Natural killer cell (primary cell): ENCODE results near the gene UBXN11. TPM values are rescaled to one million over a fixed set of nuclear protein-coding genes. Genes with fewer than 3 reads are reported as not detected.

ENCODE experiments used
- ATAC-seq, 3 donors: fragments of 150-1000 bp in 2 of 3; fragments of 200-7000 bp in 1 of 3; cut with Tn5 transposase; 1 replicate in 1 of 3; 2 replicates in 2 of 3; pipeline ENCODE4 v1.10.0; 2021; ENCODE audit warnings: mild to moderate bottlenecking in 2 of 3, moderate library complexity in 2 of 3
- DNase-seq, 2 donors: peaks; one replicate each; pipeline versions ENCODE4 v3.0.0 to v3.0.0-alpha.2; 2013 to 2021; ENCODE audit warnings: mixed read lengths in 1 of 2
- H3K27ac ChIP-seq: one replicate; pipeline ENCODE4 v1.5.1; 2013; ENCODE audit warnings: mild to moderate bottlenecking, low read length
- H3K27me3 ChIP-seq: one replicate; pipeline ENCODE4 v1.6.1; 2013; ENCODE audit warnings: low read length; ENCODE audit not compliant: control insufficient read depth, insufficient read depth
- H3K36me3 ChIP-seq: one replicate; pipeline ENCODE4 v1.6.1; 2013; ENCODE audit warnings: low read length; ENCODE audit not compliant: control insufficient read depth, insufficient read depth
- H3K4me1 ChIP-seq: one replicate; pipeline ENCODE4 v1.6.1; 2013; ENCODE audit warnings: low read length; ENCODE audit not compliant: control insufficient read depth, insufficient read depth
- H3K4me3 ChIP-seq: one replicate; pipeline ENCODE4 v1.5.1; 2013; ENCODE audit warnings: low read length
- H3K9me3 ChIP-seq: one replicate; pipeline ENCODE4 v1.6.1; 2013; ENCODE audit warnings: low read length; ENCODE audit not compliant: control insufficient read depth, insufficient read depth
- H3K27ac Mint-ChIP-seq, 2 donors: one replicate each; pipeline ENCODE4 v1.8.0; 2022; ENCODE audit warnings: mild to moderate bottlenecking in 2 of 2, mixed read lengths in 2 of 2, moderate library complexity in 1 of 2
- H3K27me3 Mint-ChIP-seq, 2 donors: one replicate each; pipeline ENCODE4 v1.8.0; 2022; ENCODE audit warnings: low read depth in 2 of 2, mixed read lengths in 2 of 2
- H3K36me3 Mint-ChIP-seq: one replicate; pipeline ENCODE4 v1.8.0; 2022; ENCODE audit warnings: mixed read lengths
- H3K4me1 Mint-ChIP-seq, 2 donors: one replicate each; pipeline ENCODE4 v1.8.0; 2022; ENCODE audit warnings: mixed read lengths in 2 of 2
- H3K4me3 Mint-ChIP-seq: one replicate; pipeline ENCODE4 v1.8.0; 2022; ENCODE audit warnings: mild to moderate bottlenecking, moderate library complexity, mixed read lengths
- H3K9me3 Mint-ChIP-seq, 2 donors: one replicate each; pipeline ENCODE4 v1.8.0; 2022; ENCODE audit warnings: mixed read lengths in 2 of 2
- CTCF ChIP-seq: fragments of 200-600 bp; IDR thresholded peaks from one replicate; pipeline ENCODE4 v1.8.0; 2022; ENCODE audit warnings: antibody characterized with exemption
- WGBS: methylation state at CpG from one replicate; pipeline ENCODE4 v1.1.7; 2013; ENCODE audit warnings: missing lambda C conversion rate; ENCODE audit not compliant: insufficient coverage; 5-methylcytosine and 5-hydroxymethylcytosine counted together
- intact Hi-C: fragments of 100-400 bp; cut with micrococcal nuclease; formaldehyde crosslinking; loops from one replicate; pipeline ENCODE4 v1.14.2; 2022
- total RNA-seq, 4 donors: library from RNA; stranded (reverse); fragments of 120-200 nt in 1 of 4; gene quantifications; one replicate each; pipeline versions ENCODE4 v1.2.3 to v1.2.4, GENCODE V29; 2013 to 2022

UBXN11 gene
- total RNA-seq, 3 donors from 2014 or later (not counting 1 experiment from before 2014, with no cell fraction given): 22.7 to 32.0 (median 31.7) TPM

DNA sequence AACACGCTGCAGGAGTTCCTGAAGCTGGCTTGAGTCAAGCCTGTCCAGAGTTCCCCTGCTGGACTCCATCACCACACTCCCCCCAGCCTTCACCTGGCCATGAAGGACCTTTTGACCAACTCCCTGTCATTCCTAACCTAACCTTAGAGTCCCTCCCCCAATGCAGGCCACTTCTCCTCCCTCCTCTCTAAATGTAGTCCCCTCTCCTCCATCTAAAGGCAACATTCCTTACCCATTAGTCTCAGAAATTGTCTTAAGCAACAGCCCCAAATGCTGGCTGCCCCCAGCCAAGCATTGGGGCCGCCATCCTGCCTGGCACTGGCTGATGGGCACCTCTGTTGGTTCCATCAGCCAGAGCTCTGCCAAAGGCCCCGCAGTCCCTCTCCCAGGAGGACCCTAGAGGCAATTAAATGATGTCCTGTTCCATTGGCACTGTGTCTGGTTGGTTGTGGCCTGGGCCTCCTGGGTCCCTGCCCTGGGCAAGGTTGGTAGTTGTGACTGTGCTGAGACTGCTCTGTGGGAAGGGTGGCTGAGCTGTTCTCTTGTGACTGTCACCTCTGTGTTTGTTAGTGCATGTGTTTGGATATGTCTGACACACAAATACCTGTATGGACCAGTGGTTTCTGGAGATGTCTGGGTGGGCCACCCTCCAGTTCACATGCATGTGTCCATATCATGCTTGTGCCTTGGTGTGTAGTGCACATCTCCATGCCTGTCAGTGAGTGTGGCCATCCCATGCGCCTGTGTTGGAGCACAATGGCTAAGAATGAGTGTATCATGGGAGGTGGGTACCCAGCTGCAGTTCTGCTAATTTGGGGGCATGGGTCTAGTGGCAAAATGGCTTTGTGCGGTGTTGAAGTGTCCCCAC is 25.1 kb downstream of the UBXN11 start:
- no peaks in the 10 kb centered on the region for H3K9me3 Mint-ChIP-seq
- H3K4me3 Mint-ChIP-seq: peak overlapping the region; percentile 93
- TF ChIP-seq CTCF: no peak
- peaks cover 73 to 90% of the 10 kb centered on the region in 2 donors for H3K4me1 Mint-ChIP-seq
- intact Hi-C loops: no loop called here
- Histone ChIP-seq H3K36me3 (peaks cover 32% of the 10 kb centered on the region), H3K27ac (peak overlapping the region; percentile 51), H3K4me3 (peak overlapping the region; percentile 3), H3K9me3 (no peaks in the 10 kb centered on the region), H3K4me1 (peaks cover 97% of the 10 kb centered on the region), H3K27me3 (no peaks in the 10 kb centered on the region)
- no peaks in the 10 kb centered on the region for H3K27me3 Mint-ChIP-seq
- DNase-seq: peak in 1 of 2 donors; percentile 35
- H3K27ac Mint-ChIP-seq: peak overlapping the region; percentile 82 to 86
- H3K36me3 Mint-ChIP-seq: no peaks in the 10 kb centered on the region
- ATAC-seq: no peak
- WGBS: 91% methylated on average over 5 of the region's 5 CpGs

- peaks cover 80 to 90% of the 10 kb centered on the region in 2 donors for H3K4me1 Mint-ChIP-seq
- intact Hi-C loops: no loop called here
- peak overlapping the region; percentile 82 to 86 for H3K27ac Mint-ChIP-seq
- no peak for TF ChIP-seq CTCF
- peak overlapping the region; percentile 82 for H3K27ac ChIP-seq
- H3K4me1 ChIP-seq: peaks cover 97% of the 10 kb centered on the region
- peak overlapping the region; percentile 88 for H3K4me3 ChIP-seq
- H3K36me3 ChIP-seq: peaks cover 32% of the 10 kb centered on the region
- H3K9me3 ChIP-seq: no peaks in the 10 kb centered on the region
- H3K4me3 Mint-ChIP-seq: peak overlapping the region; percentile 93
- no peaks in the 10 kb centered on the region for H3K36me3 Mint-ChIP-seq
- H3K27me3 Mint-ChIP-seq: no peaks in the 10 kb centered on the region
- no peaks in the 10 kb centered on the region for H3K27me3 ChIP-seq
- DNase-seq: peak in 1 of 2 donors; percentile 48
- H3K9me3 Mint-ChIP-seq: no peaks in the 10 kb centered on the region
- no peak for ATAC-seq
- 31% methylated on average over 19 of the region's 20 CpGs for WGBS
These were observed 25.9 kb downstream of the UBXN11 start for GRCh38 chr1:26280333-26281042.

GRCh38 chr1:26279456-26280332 is 26.7 kb downstream of the UBXN11 start, which contains the start of gene SH3BGRL3:
TSS of gene SH3BGRL3 (plus strand) at chr1:26280086. CDS start at chr1:26280156, 70 bp downstream.
- intact Hi-C loops: loop anchor here (2.0 to 5.0 kb wide), 2 partner anchors 98 to 191 kb away; no protein-coding TSS in a partner anchor
- ATAC-seq (peak; percentile 54 to 80 (median 69)), DNase-seq (peak; percentile 73 to 92)
- Mint-ChIP-seq H3K4me3 (peak within 1 kb of the TSS; percentile 93), H3K9me3 (no peaks in the 10 kb centered on the region), H3K27ac (peak within 1 kb of the TSS; percentile 82 to 86), H3K36me3 (no peaks in the 10 kb centered on the region), H3K27me3 (no peaks in the 10 kb centered on the region), H3K4me1 (peaks cover 75 to 85% of the 10 kb centered on the region in 2 donors)
- WGBS: 0% methylated on average over 65 of the region's 66 CpGs
- H3K27me3 ChIP-seq: no peaks in the 10 kb centered on the region
- peak within 1 kb of the TSS; percentile 85 for H3K27ac ChIP-seq
- H3K36me3 ChIP-seq: peaks cover 32% of the 10 kb centered on the region
- H3K4me3 ChIP-seq: peak within 1 kb of the TSS; percentile 88
- H3K4me1 ChIP-seq: peaks cover 92% of the 10 kb centered on the region
- H3K9me3 ChIP-seq: no peaks in the 10 kb centered on the region
- no peak for TF ChIP-seq CTCF
